DOHH2 (cell line): ENCODE data around the gene FAM131A.

ENCODE experiments used
- H3F3A ChIP-seq: fragments of 200-600 bp; sonication (generic), shearing (Covaris generic); 2 replicates; pipeline ENCODE4 v1.6.0; 2016; ENCODE audit warnings: antibody characterized with exemption, mild to moderate bottlenecking; ENCODE audit not compliant: control insufficient read depth, insufficient read depth
- H3K27ac ChIP-seq: fragments of 200-600 bp; sonication (generic); 2 replicates; pipeline ENCODE4 v1.5.1; 2014; ENCODE audit warnings: low read depth, mild to moderate bottlenecking, low read length, moderate library complexity
- H3K27me3 ChIP-seq: fragments of 200-600 bp; sonication (generic); 2 replicates; pipeline ENCODE4 v1.6.1; 2014; ENCODE audit warnings: mild to moderate bottlenecking, low read length, mixed read lengths; ENCODE audit not compliant: control insufficient read depth
- H3K36me3 ChIP-seq: fragments of 200-600 bp; sonication (generic); 2 replicates; pipeline ENCODE4 v1.6.1; 2014; ENCODE audit warnings: mild to moderate bottlenecking, low read length, moderate library complexity, mixed read lengths; ENCODE audit not compliant: control insufficient read depth
- H3K4me1 ChIP-seq: fragments of 200-600 bp; sonication (generic); 2 replicates; pipeline ENCODE4 v1.6.1; 2014; ENCODE audit warnings: mild to moderate bottlenecking, low read length, mixed read lengths; ENCODE audit not compliant: control insufficient read depth
- H3K4me2 ChIP-seq: fragments of 200-600 bp; sonication (generic); 2 replicates; pipeline ENCODE4 v1.6.0; 2014; ENCODE audit warnings: mild to moderate bottlenecking, low read length, moderate library complexity
- H3K4me3 ChIP-seq: fragments of 200-600 bp; sonication (generic); 2 replicates; pipeline ENCODE4 v1.5.1; 2014; ENCODE audit warnings: mild to moderate bottlenecking, low read length, mixed read lengths
- H3K79me2 ChIP-seq: fragments of 200-600 bp; sonication (generic); 2 replicates; pipeline ENCODE4 v1.6.1; 2014; ENCODE audit warnings: mild to moderate bottlenecking, low read length, mixed read lengths; ENCODE audit not compliant: control insufficient read depth
- H3K9me2 ChIP-seq: fragments of 200-600 bp; sonication (generic); replicated peaks from 2 replicates; pipeline ENCODE4 v1.6.1; 2014; ENCODE audit warnings: mild to moderate bottlenecking, low read length, mixed read lengths; ENCODE audit not compliant: control insufficient read depth
- H3K9me3 ChIP-seq: fragments of 200-600 bp; sonication (generic); 2 replicates; pipeline ENCODE4 v1.6.1; 2014; ENCODE audit warnings: antibody characterized with exemption, low read length, mixed read lengths; ENCODE audit not compliant: control insufficient read depth, insufficient read depth
- H4K20me1 ChIP-seq: fragments of 200-600 bp; sonication (generic); 2 replicates; pipeline ENCODE4 v1.6.0; 2014; ENCODE audit warnings: low read depth, mild to moderate bottlenecking, antibody characterized with exemption, low read length, moderate library complexity; ENCODE audit not compliant: control insufficient read depth, insufficient read depth
- EZH2phosphoT487 ChIP-seq: fragments of 200-600 bp; sonication (generic); IDR thresholded peaks from 2 replicates; pipeline ENCODE4 v1.6.1; 2017; ENCODE audit warnings: borderline replicate concordance, mild to moderate bottlenecking, antibody characterized with exemption, low read length, moderate library complexity, mixed read lengths
- TF ChIP-seq, protein P1 (sequence below): fragments of 200-600 bp; sonication (generic); IDR thresholded peaks from one replicate; pipeline ENCODE4 v1.5.1; 2014; ENCODE audit warnings: antibody characterized with exemption, mild to moderate bottlenecking, low read depth, low read length; ENCODE audit not compliant: poor library complexity, severe bottlenecking

FAM131A gene

DNA sequence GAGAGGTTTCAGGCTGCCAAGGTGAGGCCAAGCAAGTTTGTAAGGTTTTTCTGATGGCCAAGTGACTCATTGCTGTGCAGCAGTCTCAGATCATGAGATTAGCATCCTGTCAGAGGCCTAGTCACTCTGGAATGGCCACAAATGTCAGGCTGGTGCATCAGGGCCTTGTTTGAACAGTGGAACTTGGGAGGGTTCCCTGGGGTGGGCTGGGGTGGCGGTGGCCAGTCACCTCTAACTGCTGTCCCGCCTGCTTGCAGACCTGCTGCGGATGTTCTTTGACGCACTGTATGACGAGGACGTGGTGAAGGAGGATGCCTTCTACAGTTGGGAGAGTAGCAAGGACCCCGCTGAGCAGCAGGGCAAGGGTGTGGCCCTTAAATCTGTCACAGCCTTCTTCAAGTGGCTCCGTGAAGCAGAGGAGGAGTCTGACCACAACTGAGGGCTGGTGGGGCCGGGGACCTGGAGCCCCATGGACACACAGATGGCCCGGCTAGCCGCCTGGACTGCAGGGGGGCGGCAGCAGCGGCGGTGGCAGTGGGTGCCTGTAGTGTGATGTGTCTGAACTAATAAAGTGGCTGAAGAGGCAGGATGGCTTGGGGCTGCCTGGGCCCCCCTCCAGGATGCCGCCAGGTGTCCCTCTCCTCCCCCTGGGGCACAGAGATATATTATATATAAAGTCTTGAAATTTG lies 2.8 kb upstream of the FAM131A start:
- H3K36me3 ChIP-seq = peaks cover 58% of the 10 kb centered on the region
- TF ChIP-seq, protein P1, sequence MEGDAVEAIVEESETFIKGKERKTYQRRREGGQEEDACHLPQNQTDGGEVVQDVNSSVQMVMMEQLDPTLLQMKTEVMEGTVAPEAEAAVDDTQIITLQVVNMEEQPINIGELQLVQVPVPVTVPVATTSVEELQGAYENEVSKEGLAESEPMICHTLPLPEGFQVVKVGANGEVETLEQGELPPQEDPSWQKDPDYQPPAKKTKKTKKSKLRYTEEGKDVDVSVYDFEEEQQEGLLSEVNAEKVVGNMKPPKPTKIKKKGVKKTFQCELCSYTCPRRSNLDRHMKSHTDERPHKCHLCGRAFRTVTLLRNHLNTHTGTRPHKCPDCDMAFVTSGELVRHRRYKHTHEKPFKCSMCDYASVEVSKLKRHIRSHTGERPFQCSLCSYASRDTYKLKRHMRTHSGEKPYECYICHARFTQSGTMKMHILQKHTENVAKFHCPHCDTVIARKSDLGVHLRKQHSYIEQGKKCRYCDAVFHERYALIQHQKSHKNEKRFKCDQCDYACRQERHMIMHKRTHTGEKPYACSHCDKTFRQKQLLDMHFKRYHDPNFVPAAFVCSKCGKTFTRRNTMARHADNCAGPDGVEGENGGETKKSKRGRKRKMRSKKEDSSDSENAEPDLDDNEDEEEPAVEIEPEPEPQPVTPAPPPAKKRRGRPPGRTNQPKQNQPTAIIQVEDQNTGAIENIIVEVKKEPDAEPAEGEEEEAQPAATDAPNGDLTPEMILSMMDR = no peak
- no peak for TF ChIP-seq EZH2phosphoT487
- H3K27ac ChIP-seq = no peak overlapping the region
- H3K9me3 ChIP-seq = no peaks in the 10 kb centered on the region
- peaks cover 14% of the 10 kb centered on the region for H4K20me1 ChIP-seq
- peaks cover 3% of the 10 kb centered on the region; the same call in 1 of the 2 replicates for H3K27me3 ChIP-seq
- H3K4me2 ChIP-seq = no peak overlapping the region
- no peaks in the 10 kb centered on the region for H3K9me2 ChIP-seq
- H3K4me1 ChIP-seq = peaks cover 22% of the 10 kb centered on the region
- H3F3A ChIP-seq = peaks cover 57% of the 10 kb centered on the region
- no peak overlapping the region for H3K4me3 ChIP-seq
- no peaks in the 10 kb centered on the region for H3K79me2 ChIP-seq

DNA sequence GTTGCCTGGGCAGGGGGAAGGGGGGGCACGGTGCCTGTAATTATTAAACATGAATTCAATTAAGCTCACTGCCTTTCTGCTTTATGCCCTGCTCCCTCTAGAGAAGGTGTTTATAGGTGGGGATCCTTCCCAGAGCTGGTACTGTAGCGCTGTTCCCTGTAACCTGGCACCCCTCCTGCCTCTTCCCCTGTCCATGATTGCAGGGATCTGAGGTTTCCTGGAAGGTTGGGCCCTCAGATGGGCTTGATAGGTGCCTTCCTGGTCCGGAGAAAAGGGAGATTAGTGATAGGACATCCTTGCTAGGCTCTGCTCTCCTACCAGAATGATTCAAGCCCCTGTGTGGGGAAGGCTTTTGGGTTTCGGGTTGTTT lies 2.1 kb upstream of the FAM131A start:
- no peak for TF ChIP-seq EZH2phosphoT487
- TF ChIP-seq, protein P1 = no peak
- H4K20me1 ChIP-seq = peaks cover 14% of the 10 kb centered on the region
- no peaks in the 10 kb centered on the region for H3K9me3 ChIP-seq
- peak overlapping the region; percentile 72 for H3K4me3 ChIP-seq
- H3K36me3 ChIP-seq = peaks cover 52% of the 10 kb centered on the region
- H3K4me2 ChIP-seq = peak overlapping the region; percentile 79
- H3F3A ChIP-seq = peaks cover 52% of the 10 kb centered on the region
- peaks cover 3% of the 10 kb centered on the region; the same call in 1 of the 2 replicates for H3K27me3 ChIP-seq
- H3K27ac ChIP-seq = peak overlapping the region; percentile 24; the same call in 1 of the 2 replicates
- no peaks in the 10 kb centered on the region for H3K79me2 ChIP-seq
- H3K4me1 ChIP-seq = peaks cover 22% of the 10 kb centered on the region
- no peaks in the 10 kb centered on the region for H3K9me2 ChIP-seq

DNA sequence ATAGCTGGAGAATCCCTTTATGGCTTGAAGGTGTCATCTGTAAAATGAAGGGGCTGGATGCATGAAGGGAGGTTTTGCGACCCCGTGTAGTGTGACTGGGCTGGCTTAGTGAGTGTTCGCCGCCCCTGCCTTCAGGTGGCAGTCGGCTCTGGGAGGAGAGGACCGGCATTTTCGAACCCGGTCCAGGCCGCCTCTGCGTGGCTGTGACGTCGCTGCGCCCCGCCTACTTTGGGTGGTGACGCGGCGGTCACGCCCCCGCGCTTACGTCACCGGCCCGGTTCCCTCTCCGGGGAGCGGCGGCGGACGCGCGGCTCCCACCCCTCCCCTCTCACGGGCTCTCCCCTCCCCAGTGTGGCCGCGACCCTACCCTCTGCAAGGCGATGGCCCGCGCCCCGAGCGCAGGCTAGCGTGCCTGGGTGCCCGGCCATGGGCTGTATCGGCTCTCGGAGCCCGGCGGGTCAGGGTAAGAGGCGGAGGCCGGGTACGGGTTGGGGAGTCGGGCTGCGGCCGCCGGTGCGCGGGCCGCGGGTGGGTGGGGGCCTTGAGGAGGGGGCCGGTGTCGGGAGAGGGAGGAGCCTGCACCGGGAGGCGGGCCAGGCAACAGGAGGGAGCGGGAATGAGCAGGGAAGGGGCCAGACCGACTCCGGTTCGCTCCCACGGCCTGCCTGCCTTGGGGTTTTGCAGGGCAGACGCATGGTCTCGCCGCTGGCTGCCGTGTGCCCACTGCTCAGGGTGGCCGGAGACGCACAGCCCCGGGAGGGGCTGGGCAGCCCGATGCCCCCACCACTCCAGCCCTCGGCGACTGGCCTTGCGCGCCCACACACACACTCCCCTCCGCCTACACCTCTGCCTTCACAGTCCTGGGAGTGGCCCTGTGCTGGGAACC lies 1.5 kb upstream of the FAM131A start:
- H3K4me2 ChIP-seq = peak overlapping the region; percentile 79
- H3K79me2 ChIP-seq = no peaks in the 10 kb centered on the region
- H3K9me3 ChIP-seq = no peaks in the 10 kb centered on the region
- H3K4me1 ChIP-seq = peaks cover 22% of the 10 kb centered on the region
- TF ChIP-seq, protein P1 = no peak
- TF ChIP-seq EZH2phosphoT487 = no peak
- H3K4me3 ChIP-seq = peak overlapping the region; percentile 72
- H3K36me3 ChIP-seq = peaks cover 47% of the 10 kb centered on the region
- no peaks in the 10 kb centered on the region for H3K9me2 ChIP-seq
- H3K27ac ChIP-seq = 0 out of 2 replicates have a peak overlapping the region, but pooled peaks have one; percentile 24
- H3K27me3 ChIP-seq = peaks cover 3% of the 10 kb centered on the region; the same call in 1 of the 2 replicates
- H4K20me1 ChIP-seq = peaks cover 14% of the 10 kb centered on the region
- peaks cover 50% of the 10 kb centered on the region for H3F3A ChIP-seq
